Activated naive CD4-positive, alpha-beta T cell treated with anti-CD3 and anti-CD28 coated beads for 36 hours (primary cell): ENCODE measurements around the gene NKD1. TPM values are rescaled to one million over a fixed set of nuclear protein-coding genes. Genes with fewer than 3 reads are reported as not detected.
"Not testable (repeated sequence)": the region's sequence is repeated elsewhere in the genome, so short reads cannot be mapped to it uniquely, and the experiment has no call there.

Source experiments
- CTCF ChIA-PET: fragments of 350-600 bp; sonication (Branson Sonifier 250); formaldehyde crosslinking; loops from one replicate; lab custom pipeline; 2021; ENCODE audit warnings: antibody characterized with exemption; lab: Charles Lee
- DNase-seq: peaks from one replicate; pipeline ENCODE4 v3.0.0-alpha.2; 2020
- H3K27ac Mint-ChIP-seq: one replicate; pipeline ENCODE4 v1.8.0; 2021; ENCODE audit warnings: mild to moderate bottlenecking, mixed read lengths
- H3K27me3 Mint-ChIP-seq: one replicate; pipeline ENCODE4 v1.8.0; 2021; ENCODE audit warnings: low read depth, mixed read lengths
- H3K36me3 Mint-ChIP-seq: one replicate; pipeline ENCODE4 v1.8.0; 2021; ENCODE audit warnings: low read depth, mixed read lengths
- H3K4me1 Mint-ChIP-seq: one replicate; pipeline ENCODE4 v1.8.0; 2021; ENCODE audit warnings: low read depth, mixed read lengths
- H3K4me3 Mint-ChIP-seq: one replicate; pipeline ENCODE4 v1.8.0; 2021; ENCODE audit warnings: mild to moderate bottlenecking, moderate library complexity, mixed read lengths
- H3K9me3 Mint-ChIP-seq: one replicate; pipeline ENCODE4 v1.8.0; 2021; ENCODE audit warnings: mixed read lengths
- intact Hi-C: fragments of 100-400 bp; cut with micrococcal nuclease; formaldehyde crosslinking; loops from one replicate; pipeline ENCODE4 v1.15.1; 2023
- total RNA-seq, 2 experiments: library from RNA; stranded (reverse); gene quantifications; one replicate each; pipeline ENCODE4 v1.2.3, GENCODE V29; 2021

Gene NKD1
- 1 to 10 TPM; 2.6 to 3.2 TPM for total RNA-seq

GRCh38 chr16:50548125-50548908 lies at the start of gene NKD1:
NKD1 (plus strand) TSS chr16:50548396; CDS start chr16:50548554, 158 bp downstream.
- Mint-ChIP-seq H3K4me1 (peaks cover 18% of the 10 kb centered on the region), H3K27me3 (no peaks in the 10 kb centered on the region), H3K9me3 (peaks cover 8% of the 10 kb centered on the region), H3K36me3 (no peaks in the 10 kb centered on the region), H3K27ac (no peak within 1 kb of the TSS), H3K4me3 (peak within 1 kb of the TSS; percentile 85)
- CTCF ChIA-PET: interaction anchor here (1.3 kb wide), 1 partner anchor 258 kb away, joined by 5 read pairs; no protein-coding TSS in a partner anchor
- intact Hi-C loops: loop anchor here (1.0 to 5.0 kb wide), 11 partner anchors 40 to 336 kb away; no protein-coding TSS in a partner anchor
- DNase-seq: peak; percentile 68

GRCh38 chr16:50498431-50499155 lies 49.6 kb upstream of the NKD1 start:
- no peaks in the 10 kb centered on the region for H3K9me3 Mint-ChIP-seq
- CTCF ChIA-PET: no interaction called here
- intact Hi-C loops: no loop called here
- H3K36me3 Mint-ChIP-seq: no peaks in the 10 kb centered on the region
- no peaks in the 10 kb centered on the region for H3K27me3 Mint-ChIP-seq
- H3K4me3 Mint-ChIP-seq: no peak overlapping the region
- no peak for DNase-seq
- H3K4me1 Mint-ChIP-seq: no peaks in the 10 kb centered on the region
- H3K27ac Mint-ChIP-seq: no peak overlapping the region

GRCh38 chr16:50499254-50499653 lies 48.9 kb upstream of the NKD1 start:
- CTCF ChIA-PET: no interaction called here
- H3K27ac Mint-ChIP-seq: no peak overlapping the region
- no peaks in the 10 kb centered on the region for H3K27me3 Mint-ChIP-seq
- no peaks in the 10 kb centered on the region for H3K4me1 Mint-ChIP-seq
- DNase-seq: no peak
- no peak overlapping the region for H3K4me3 Mint-ChIP-seq
- intact Hi-C loops: no loop called here
- H3K9me3 Mint-ChIP-seq: no peaks in the 10 kb centered on the region
- no peaks in the 10 kb centered on the region for H3K36me3 Mint-ChIP-seq

- H3K27ac Mint-ChIP-seq: no peak overlapping the region
- no peak for DNase-seq
- H3K4me3 Mint-ChIP-seq: no peak overlapping the region
- no peaks in the 10 kb centered on the region for H3K36me3 Mint-ChIP-seq
- H3K4me1 Mint-ChIP-seq: no peaks in the 10 kb centered on the region
- no peaks in the 10 kb centered on the region for H3K9me3 Mint-ChIP-seq
- no peaks in the 10 kb centered on the region for H3K27me3 Mint-ChIP-seq
- CTCF ChIA-PET: interaction anchor here (0.9 kb wide), 1 partner anchor 9 kb away, joined by 4 read pairs; no protein-coding TSS in a partner anchor
- intact Hi-C loops: no loop called here
Observed at GRCh38 chr16:50500171-50500874, 47.9 kb upstream of the NKD1 start.

- intact Hi-C loops: no loop called here
- Mint-ChIP-seq H3K4me3 (no peak overlapping the region), H3K27ac (no peak overlapping the region), H3K9me3 (no peaks in the 10 kb centered on the region), H3K4me1 (no peaks in the 10 kb centered on the region), H3K27me3 (no peaks in the 10 kb centered on the region), H3K36me3 (no peaks in the 10 kb centered on the region)
- CTCF ChIA-PET: no interaction called here
- no peak for DNase-seq
Observed at GRCh38 chr16:50501251-50501650, 46.9 kb upstream of the NKD1 start.

- CTCF ChIA-PET: no interaction called here
- Mint-ChIP-seq H3K27me3 (no peaks in the 10 kb centered on the region), H3K9me3 (no peaks in the 10 kb centered on the region), H3K4me1 (no peaks in the 10 kb centered on the region), H3K27ac (no peak overlapping the region), H3K4me3 (no peak overlapping the region), H3K36me3 (no peaks in the 10 kb centered on the region)
- DNase-seq: no peak
- intact Hi-C loops: no loop called here
Observed at GRCh38 chr16:50501986-50502615, 46.1 kb upstream of the NKD1 start.

GRCh38 chr16:50502616-50503011 lies 45.6 kb upstream of the NKD1 start:
- Mint-ChIP-seq H3K9me3 (no peaks in the 10 kb centered on the region), H3K27ac (no peak overlapping the region), H3K4me1 (no peaks in the 10 kb centered on the region), H3K27me3 (no peaks in the 10 kb centered on the region), H3K4me3 (no peak overlapping the region), H3K36me3 (no peaks in the 10 kb centered on the region)
- intact Hi-C loops: no loop called here
- CTCF ChIA-PET: no interaction called here
- no peak for DNase-seq

GRCh38 chr16:50503868-50504531 lies 44.2 kb upstream of the NKD1 start:
- H3K9me3 Mint-ChIP-seq, H3K27ac Mint-ChIP-seq, H3K4me3 Mint-ChIP-seq, DNase-seq, intact Hi-C loops, H3K4me1 Mint-ChIP-seq, H3K27me3 Mint-ChIP-seq, H3K36me3 Mint-ChIP-seq: not testable (repeated sequence)
- CTCF ChIA-PET: interaction anchor here (0.8 kb wide), 1 partner anchor 479 kb away, joined by 3 read pairs; the partner anchor contains the start of gene CNEP1R1

- Mint-ChIP-seq H3K4me1 (no peaks in the 10 kb centered on the region), H3K4me3 (no peak overlapping the region), H3K36me3 (no peaks in the 10 kb centered on the region), H3K27ac (no peak overlapping the region), H3K27me3 (no peaks in the 10 kb centered on the region), H3K9me3 (no peaks in the 10 kb centered on the region)
- no peak for DNase-seq
- CTCF ChIA-PET: interaction anchor here (0.6 kb wide), 1 partner anchor 23 kb away, joined by 3 read pairs; no protein-coding TSS in a partner anchor
- intact Hi-C loops: no loop called here
Observed at GRCh38 chr16:50505115-50505514, 43.1 kb upstream of the NKD1 start.

GRCh38 chr16:50505714-50506542 lies 42.3 kb upstream of the NKD1 start:
- CTCF ChIA-PET: interaction anchor here (1.0 to 1.5 kb wide), 2 partner anchors 11 to 176 kb away, joined by 3 to 4 read pairs; no protein-coding TSS in a partner anchor
- no peak overlapping the region for H3K4me3 Mint-ChIP-seq
- H3K36me3 Mint-ChIP-seq: no peaks in the 10 kb centered on the region
- no peak for DNase-seq
- H3K27me3 Mint-ChIP-seq: no peaks in the 10 kb centered on the region
- H3K27ac Mint-ChIP-seq: no peak overlapping the region
- intact Hi-C loops: no loop called here
- H3K9me3 Mint-ChIP-seq: no peaks in the 10 kb centered on the region
- no peaks in the 10 kb centered on the region for H3K4me1 Mint-ChIP-seq

- Mint-ChIP-seq H3K4me3 (no peak overlapping the region), H3K9me3 (no peaks in the 10 kb centered on the region), H3K27ac (no peak overlapping the region), H3K4me1 (no peaks in the 10 kb centered on the region), H3K27me3 (no peaks in the 10 kb centered on the region), H3K36me3 (no peaks in the 10 kb centered on the region)
- intact Hi-C loops: no loop called here
- CTCF ChIA-PET: interaction anchor here (1.0 to 1.5 kb wide), 2 partner anchors 12 to 177 kb away, joined by 3 to 4 read pairs; no protein-coding TSS in a partner anchor
- DNase-seq: no peak
Observed at GRCh38 chr16:50506543-50506937, 41.7 kb upstream of the NKD1 start.
